ENCODE results near the gene HBE1. TPM values are rescaled to one million over a fixed set of nuclear protein-coding genes. Genes with fewer than 3 reads are reported as not detected.

The HBE1 gene
- total and polyA plus RNA-seq, 2 of the 8 experiments (the other 6 are each of a cell fraction or from before 2014, with no cell fraction given), result 0.39 TPM; not detected in 1

- no peak overlapping the region for H2AFZ ChIP-seq (ENCODE audit: low read length)
- no peak overlapping the region for H3K14ac ChIP-seq (ENCODE audit: insufficient read length)
- H2BK5ac ChIP-seq (ENCODE audit: low read depth, low read length), result no peak overlapping the region
- H2BK15ac ChIP-seq (ENCODE audit: low read length), result no peak overlapping the region
- H3K56ac ChIP-seq (replicated peaks; ENCODE audit: insufficient read length, low read depth, low read length), result no peak overlapping the region
- no peak overlapping the region for H2BK120ac ChIP-seq (replicated peaks; ENCODE audit: low read depth, low read length)
- no peak overlapping the region for H4K8ac ChIP-seq (ENCODE audit: extremely low read depth, insufficient read depth, low read length)
- no peaks in the 10 kb centered on the region for H3K36me3 ChIP-seq (ENCODE audit: control insufficient read depth in 2 of 4, insufficient read depth in 4 of 4, low read length in 3 of 4)
- H2AK5ac ChIP-seq (ENCODE audit: low read depth, low read length), result no peak overlapping the region
- no peak overlapping the region for H3K4me3 ChIP-seq (ENCODE audit: extremely low read depth in 1 of 4, insufficient read depth in 2 of 4, low read depth in 3 of 4, low read length in 4 of 4)
- ChIA-PET CTCF (ENCODE audit: partially characterized antibody) (interaction anchor here (3.3 kb wide), 1 partner anchor 10 kb away, joined by 12 read pairs; no protein-coding TSS in a partner anchor), POLR2A (ENCODE audit: partially characterized antibody) (no interaction called here)
- no peak for FAIRE-seq
- H3K9me3 ChIP-seq (ENCODE audit: insufficient read depth in 2 of 2, low read depth in 1 of 2, low read length in 1 of 2), result no peaks in the 10 kb centered on the region
- no peaks in the 10 kb centered on the region for H3K4me1 ChIP-seq (replicated peaks in 1 of 4; ENCODE audit: control insufficient read depth in 3 of 4, insufficient read depth in 4 of 4, low read length in 3 of 4)
- 77% methylated on average over 3 of the region's 3 CpGs; no CpG with 5 or more reads in 1 of the 2 experiments for WGBS, 2 experiments (ENCODE audit: extremely low coverage in 1 of 2, insufficient coverage in 1 of 2, insufficient read length in 1 of 2, insufficient replicate concordance in 2 of 2, low coverage in 1 of 2, low lambda C conversion rate in 2 of 2, missing lambda C conversion rate in 1 of 2)
- no peaks in the 10 kb centered on the region for H3K23me2 ChIP-seq (ENCODE audit: low read depth, low read length)
- no peak overlapping the region for H3K18ac ChIP-seq (ENCODE audit: extremely low read depth, low read length)
- no peak overlapping the region for H3K9ac ChIP-seq (replicated peaks in 1 of 4; ENCODE audit: extremely low read depth in 1 of 4, low read depth in 3 of 4, low read length in 3 of 4)
- no peak overlapping the region for H2BK20ac ChIP-seq (ENCODE audit: low read length)
- no peaks in the 10 kb centered on the region for H4K20me1 ChIP-seq (replicated peaks in 1 of 2; ENCODE audit: control insufficient read depth in 1 of 2, insufficient read depth in 2 of 2, low read length in 2 of 2)
- H3K4ac ChIP-seq (replicated peaks; ENCODE audit: insufficient read length, low read depth, low read length), result no peak overlapping the region
- H3K79me1 ChIP-seq (ENCODE audit: low read depth, low read length), result no peaks in the 10 kb centered on the region
- H3K4me2 ChIP-seq (ENCODE audit: insufficient read depth in 1 of 2, low read depth in 2 of 2, low read length in 2 of 2), result no peak overlapping the region
- no peaks in the 10 kb centered on the region for H3K79me2 ChIP-seq (ENCODE audit: control insufficient read depth in 1 of 2, insufficient read depth in 2 of 2, low read length in 2 of 2)
- H4K5ac ChIP-seq (ENCODE audit: insufficient read length, low read depth, low read length), result no peak overlapping the region
- no peak overlapping the region for H3K27ac ChIP-seq (ENCODE audit: low read depth, low read length)
- no peaks in the 10 kb centered on the region for H3K27me3 ChIP-seq (replicated peaks in 1 of 4; ENCODE audit: control insufficient read depth in 3 of 4, extremely low read depth in 1 of 4, insufficient read depth in 3 of 4, low read length in 3 of 4)
- H2BK12ac ChIP-seq (ENCODE audit: low read depth, low read length), result no peak overlapping the region
- no peak for TF ChIP-seq CBX8 (IDR thresholded peaks at IDR 0.05; ENCODE audit: borderline replicate concordance, low read depth, low read length)
- TF ChIP-seq CREB1 (IDR thresholded peaks at IDR 0.05), result no peak
- TF ChIP-seq TAF7 (optimal IDR thresholded peaks at IDR 0.05; ENCODE audit: borderline replicate concordance, low read depth, low read length), result no peak
- no peak for TF ChIP-seq SUZ12 (IDR thresholded peaks at IDR 0.05; ENCODE audit: low read length)
- no peak for TF ChIP-seq SP4 (IDR thresholded peaks at IDR 0.05; ENCODE audit: low read length)
- no peak overlapping the region for H4K91ac ChIP-seq (replicated peaks; ENCODE audit: insufficient read length, low read length)
- no peak for DNase-seq (ENCODE audit: low read depth in 1 of 2, low spot score in 2 of 2)
- no peak overlapping the region for H3K23ac ChIP-seq (ENCODE audit: insufficient read length)
Observed at GRCh38 chr11:5300251-5300650, 30.5 kb upstream of the HBE1 start.

Measured in H1 (cell line).